ENCODE data around the gene KRTAP10-4. TPM values are rescaled to one million over a fixed set of nuclear protein-coding genes. Genes with fewer than 3 reads are reported as not detected.
"Not testable (repeated sequence)": the region's sequence is repeated elsewhere in the genome, so short reads cannot be mapped to it uniquely, and the experiment has no call there.

The KRTAP10-4 gene, protein sequence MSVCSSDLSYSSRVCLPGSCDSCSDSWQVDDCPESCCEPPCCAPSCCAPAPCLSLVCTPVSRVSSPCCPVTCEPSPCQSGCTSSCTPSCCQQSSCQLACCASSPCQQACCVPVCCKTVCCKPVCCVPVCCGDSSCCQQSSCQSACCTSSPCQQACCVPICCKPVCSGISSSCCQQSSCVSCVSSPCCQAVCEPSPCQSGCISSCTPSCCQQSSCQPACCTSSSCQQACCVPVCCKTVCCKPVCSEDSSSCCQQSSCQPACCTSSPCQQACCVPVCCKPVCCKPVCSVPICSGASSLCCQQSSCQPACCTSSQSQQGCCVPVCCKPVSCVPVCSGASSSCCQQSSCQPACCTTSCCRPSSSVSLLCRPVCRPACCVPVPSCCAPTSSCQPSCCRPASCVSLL
- total RNA-seq: not detected

DNA sequence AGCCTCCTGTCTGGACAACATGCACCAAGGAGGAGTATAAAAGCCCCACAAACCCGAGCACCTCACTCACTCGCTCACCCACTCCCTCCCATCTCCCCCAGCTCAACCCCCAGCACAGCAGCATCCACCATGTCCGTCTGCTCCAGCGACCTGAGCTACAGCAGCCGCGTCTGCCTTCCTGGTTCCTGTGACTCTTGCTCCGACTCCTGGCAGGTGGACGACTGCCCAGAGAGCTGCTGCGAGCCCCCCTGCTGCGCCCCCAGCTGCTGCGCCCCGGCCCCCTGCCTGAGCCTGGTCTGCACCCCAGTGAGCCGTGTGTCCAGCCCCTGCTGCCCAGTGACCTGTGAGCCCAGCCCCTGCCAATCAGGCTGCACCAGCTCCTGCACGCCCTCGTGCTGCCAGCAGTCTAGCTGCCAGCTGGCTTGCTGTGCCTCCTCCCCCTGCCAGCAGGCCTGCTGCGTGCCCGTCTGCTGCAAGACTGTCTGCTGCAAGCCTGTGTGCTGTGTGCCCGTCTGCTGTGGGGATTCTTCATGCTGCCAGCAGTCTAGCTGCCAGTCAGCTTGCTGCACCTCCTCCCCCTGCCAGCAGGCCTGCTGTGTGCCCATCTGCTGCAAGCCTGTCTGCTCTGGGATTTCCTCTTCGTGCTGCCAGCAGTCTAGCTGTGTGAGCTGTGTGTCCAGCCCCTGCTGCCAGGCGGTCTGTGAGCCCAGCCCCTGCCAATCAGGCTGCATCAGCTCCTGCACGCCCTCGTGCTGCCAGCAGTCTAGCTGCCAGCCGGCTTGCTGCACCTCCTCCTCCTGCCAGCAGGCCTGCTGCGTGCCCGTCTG lies at the start of gene KRTAP10-4:
TSS of gene KRTAP10-4 (plus strand) at position 100 of the 827 bp plus-strand sequence. CDS start at position 130, 30 bp downstream.
- not testable (repeated sequence) for DNase-seq

DNA sequence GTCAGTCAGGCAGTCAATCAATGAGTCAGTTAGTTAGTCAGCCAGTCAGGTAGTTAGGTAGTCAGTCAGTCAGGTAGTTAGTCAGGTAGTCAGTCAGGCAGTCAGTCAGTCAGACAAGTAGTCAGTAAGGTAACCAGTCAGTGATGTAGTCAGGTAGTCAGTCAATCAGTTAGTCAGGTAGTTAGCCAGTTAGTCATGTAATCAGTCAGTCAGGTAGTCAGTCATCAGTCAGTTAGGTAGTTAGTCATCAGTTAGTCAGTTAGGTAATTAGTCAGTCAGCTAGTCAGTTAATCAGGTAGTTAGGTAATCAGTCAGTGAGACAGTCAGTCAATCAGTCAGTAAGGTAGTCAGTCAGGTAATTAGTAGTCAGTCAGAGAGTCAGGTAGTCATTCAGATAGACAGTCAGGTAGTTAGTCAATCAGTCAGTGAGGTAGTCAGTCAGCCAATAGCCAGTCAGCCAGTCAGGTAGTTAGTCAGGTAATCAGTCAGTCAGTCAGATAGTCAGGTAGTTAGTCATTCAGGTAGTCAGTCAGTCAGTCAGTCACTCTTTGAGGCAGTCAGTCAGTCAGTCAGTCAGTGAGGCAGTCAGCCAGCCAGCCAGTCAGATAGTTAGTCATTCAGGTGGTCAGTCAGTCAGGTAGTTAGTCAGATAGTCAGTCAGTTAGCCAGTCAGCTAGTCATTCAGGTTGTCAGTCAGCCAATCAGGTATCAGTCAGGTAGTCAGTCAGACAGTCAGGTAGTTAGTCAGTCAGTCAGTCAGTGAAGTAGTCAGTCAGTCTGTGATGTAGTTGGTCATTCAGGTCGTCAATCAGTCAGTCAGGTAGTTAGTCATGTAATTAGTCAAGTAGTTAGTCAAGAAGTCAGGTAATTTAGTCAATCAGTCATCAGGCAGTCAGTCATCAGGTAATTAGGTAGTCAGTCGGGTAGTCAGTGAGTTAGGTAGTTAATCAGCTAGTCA lies 48.8 kb upstream of the KRTAP10-4 start:
- no peak for DNase-seq

DNA sequence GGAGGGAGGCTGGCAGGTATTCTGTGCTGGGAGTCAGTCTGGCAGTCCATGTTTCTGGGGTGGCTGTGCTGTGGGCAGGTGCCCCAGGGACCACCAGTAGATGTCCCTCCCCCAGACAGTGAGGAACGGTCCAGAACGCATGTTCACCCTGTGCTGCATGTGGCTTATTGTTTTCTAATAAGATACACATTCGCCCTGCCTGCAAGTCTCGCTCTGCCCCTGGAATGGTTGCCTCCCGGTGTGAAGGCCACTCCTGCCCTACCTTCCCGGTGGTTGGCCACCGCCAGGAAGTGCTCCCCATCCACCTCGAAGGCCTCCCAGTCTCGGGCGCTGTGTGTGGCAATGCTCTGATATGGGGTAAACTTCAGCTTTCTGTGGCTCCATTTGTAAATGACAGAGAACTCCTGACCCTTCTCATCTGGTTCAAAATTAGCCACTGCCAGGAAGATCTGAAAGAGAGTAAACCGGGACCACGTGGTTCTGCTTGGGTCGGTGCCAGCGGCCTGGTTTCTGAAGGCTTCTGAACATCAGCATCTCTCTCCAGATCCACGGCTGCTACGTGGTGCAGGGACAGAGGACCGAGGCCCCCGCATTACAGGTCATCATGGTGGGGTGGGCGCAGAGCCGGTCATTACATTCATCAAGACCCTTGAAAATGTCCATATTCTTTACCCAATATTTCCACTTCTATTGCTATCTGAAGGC lies 48.0 kb upstream of the KRTAP10-4 start:
- no peak for DNase-seq

DNA sequence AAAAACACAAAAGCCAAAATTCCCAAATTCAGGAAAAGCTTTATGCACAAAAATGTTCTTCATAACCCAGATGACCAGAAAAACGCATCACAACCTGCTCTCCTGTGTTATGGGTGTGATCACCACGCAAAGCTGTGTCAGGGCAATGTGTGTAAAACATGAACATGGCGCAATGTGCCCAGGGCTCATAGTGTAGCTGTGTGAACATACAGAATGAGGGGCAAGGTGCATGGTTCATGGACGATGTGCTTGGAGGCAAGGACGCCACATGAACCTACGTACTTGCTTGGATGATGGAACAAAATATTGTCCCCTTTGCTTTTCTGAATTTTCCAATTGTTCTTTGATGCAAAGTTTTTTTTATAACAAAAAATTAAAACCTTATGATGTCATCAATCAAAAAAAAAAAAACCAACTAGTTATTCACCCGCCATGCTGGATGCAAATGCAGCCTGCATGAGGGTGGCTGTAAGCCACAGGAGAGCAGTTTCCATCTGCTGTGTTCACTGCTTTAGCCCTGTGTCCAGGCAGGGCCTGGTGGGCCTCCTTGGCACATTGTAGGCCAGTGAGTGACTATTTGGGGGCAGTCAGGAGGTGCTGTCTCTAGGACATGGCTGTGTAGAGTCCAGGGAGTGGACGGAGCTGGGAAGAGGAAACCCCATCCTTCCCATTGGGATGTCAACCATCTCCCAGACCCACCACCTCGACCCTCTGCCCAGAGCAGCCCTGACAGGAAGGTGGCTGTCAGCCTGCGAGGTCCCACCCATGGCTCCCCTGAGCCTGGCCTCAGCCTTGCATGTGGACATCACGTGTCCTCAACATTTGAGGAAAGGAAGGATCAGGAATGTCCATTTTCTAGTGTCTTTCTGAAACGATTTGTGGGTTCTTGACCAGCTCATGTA lies 47.2 kb upstream of the KRTAP10-4 start:
- no peak for DNase-seq

DNA sequence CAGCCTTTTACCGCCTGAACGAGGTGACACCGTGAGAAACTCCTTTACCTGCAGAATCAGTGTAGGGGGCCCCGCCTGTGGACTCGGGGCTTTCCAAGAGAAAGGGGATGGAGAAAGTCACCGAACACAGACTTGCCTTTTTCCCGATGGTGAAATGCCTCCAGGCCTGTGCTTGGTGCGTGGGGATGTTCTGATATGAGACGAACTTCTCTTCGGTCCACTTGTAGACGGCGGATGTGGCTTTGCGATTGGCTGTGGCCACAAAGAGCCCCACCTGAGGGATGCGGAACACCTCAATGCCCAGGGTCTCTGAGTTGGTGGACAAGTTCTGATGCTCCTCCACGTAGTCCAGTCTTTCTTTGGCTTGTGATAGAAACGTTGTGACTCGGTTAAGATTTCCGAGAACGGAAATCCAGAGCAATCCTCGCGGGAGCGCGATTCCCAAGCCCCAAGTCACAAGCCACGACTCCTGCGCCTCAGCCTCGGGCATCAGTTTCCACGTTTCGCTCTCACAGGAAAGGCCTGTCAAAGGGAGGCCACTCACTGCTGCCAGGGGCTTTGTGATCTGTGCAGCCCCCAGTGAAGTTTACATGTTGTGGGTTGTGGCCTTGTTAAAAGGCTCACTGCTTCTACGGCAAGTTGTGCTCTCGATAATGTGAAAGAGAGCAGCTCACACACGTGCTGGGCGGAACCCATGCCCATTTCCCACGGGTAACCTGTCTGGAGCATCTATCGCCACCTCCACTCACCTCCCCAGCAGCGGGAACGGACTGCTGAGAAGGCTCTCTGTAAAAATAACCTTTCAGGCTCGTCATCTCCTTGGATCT lies 46.2 kb upstream of the KRTAP10-4 start:
- no peak for DNase-seq

DNA sequence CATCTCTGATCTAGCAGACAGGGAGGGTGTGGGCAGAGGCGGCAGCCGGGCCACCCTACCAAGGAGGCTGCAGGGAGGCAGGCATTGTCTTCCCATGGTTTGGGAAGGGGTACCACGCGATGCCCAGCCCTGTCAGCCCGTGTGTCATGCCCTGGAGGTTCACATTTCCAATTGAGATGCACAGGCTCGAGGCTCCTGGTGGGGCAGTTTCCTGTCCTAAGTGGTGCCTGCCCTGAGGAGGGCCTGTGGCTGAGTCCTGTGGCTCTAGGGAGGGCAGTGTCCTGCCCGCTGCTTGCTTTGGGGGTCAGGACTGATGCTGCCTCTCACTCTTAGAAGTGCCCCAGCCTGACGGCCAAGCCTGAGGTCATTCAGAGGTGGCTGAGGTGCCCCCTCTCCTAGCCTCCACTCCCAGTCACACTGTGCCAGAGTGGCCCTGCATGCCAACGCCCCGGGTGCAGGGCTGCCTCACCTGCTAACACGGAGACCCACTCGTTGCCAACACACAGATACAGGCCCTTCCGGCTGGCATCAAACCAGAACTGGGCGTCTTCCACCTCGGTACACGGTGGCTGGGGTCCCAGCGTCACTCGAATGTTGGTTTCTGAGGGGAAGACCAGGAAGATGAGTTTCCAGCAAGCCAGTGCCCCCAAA lies 45.4 kb upstream of the KRTAP10-4 start:
- no peak for DNase-seq

DNA sequence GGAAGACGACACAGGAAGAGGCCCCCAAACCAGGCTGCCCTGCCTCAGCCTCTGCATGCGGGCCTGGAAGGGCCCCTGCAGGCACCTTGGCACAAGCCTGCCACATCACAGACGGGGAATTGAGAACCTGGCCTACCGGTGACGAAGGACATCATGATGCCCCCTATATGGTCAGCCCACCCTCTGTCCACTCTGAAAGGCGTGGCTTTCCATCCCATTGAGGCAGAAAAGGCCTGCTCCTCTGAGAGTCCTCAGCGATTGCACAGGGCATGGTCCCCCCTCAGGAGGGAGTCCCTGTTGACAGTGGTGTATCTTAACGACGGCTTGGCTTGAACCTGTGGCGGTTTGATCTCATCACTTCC lies 44.9 kb upstream of the KRTAP10-4 start:
- DNase-seq: no peak

DNA sequence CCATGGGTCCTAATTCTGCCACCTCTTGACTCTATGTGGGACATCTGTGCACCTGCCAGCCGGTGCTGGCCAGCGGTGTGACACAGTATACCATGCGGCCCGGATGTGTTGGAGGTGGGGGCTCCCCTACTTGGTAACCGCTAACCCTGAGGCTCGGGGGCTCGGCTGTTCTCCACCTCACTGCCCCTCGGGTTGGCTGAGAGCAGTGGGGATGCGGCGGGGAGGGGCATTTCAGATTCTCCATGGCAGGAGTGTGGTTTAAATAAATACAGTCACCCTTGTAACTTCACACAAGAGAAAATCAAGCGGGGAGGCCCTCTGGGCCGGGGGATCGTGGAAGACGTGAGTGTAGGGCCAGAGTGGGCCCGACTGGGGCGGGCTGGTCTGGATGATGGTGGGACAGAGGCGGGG lies 44.5 kb upstream of the KRTAP10-4 start:
- DNase-seq: no peak

DNA sequence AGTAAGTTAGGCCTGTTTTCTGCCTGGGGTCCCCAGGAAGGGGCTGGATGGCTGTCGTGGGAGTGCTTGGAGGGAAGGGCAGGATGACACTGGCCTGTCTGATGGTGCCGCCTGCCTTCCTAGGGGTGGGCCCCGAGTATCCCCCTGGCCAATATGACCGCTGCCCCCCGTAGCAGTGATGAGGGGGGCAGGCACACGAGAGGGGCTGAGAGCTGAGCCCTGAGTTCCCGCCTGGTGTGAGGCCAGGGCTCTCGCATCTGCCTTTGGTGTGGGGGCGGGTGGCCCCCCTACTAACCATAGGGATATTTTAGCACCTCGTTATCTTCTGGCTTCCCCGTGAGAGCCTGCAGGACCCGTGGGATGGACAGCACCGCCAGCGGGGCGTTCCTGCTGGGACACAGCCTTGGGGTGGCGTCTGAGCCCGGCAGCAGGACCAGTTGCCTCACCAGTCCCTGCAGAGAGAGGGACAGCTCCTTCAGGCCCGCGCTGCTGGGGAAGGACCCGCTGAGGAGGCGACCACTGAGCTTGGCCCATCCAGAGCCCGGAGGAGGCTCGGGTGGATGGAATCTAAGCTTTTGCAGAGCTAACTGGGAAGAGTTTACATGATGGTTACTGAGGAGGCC lies 43.9 kb upstream of the KRTAP10-4 start:
- no peak for DNase-seq

DNA sequence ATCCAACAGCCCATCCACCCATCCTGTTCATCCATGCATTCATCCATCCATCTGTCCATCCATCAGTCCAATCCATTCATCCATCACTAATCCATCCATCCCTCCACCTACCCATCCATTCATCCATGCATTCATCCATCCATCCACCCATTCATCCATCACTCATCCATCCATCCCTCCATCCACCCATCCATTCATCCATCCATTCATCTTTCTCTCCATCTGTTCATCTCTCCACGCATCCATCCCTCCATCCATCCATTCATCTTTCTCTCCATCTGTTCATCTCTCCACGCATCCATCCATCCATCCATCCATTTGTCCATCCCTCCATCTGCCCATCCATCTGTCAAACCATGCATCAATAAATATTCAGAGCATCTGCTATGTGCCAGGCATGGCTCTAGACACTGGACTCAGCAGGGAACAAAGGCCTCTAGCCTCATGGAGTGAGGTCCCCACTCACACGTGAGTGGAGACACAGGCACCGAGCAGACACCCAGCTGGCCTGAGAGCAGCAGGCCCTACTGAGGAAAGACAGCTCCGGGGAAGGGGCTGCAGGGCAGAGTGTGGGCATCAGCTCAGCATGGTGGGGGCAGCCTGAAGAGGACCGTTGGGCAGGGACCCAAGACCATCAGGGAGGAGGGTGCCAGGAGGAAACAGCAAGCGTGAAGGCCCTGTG lies 43.2 kb upstream of the KRTAP10-4 start:
- DNase-seq: no peak

DNA sequence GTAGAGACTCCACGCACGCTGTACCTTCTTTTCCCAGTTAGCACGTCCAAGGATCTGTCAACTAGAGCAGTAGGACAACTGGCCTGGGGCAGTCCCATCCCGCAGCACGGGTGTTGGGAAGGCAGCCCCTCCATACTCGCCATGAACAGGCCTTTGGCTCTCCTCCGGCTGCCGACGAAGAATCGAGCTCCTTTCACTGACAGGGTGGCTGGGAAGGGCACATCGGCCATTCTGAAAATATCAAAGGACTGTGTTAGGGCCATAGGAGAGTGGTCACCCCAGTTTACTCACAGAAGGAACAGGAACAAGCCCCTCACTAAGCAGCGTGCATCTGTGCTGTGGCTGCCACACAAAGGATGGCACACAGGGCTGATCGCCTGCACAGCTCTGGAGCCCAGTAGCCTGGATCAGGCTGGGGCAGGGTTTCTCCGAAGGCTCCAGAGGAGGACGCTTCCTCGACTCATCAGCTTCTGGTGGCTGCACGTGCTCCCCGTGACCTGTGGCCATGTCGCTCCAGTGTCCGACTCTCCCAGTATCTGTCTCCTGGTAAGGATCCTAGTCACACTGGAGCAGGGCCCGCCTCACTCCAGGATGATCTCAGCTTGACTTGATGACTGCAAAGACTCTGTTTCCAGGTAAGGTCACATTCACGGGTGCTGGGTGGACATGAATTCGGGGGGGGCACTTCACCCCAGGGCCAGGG lies 42.5 kb upstream of the KRTAP10-4 start:
- no peak for DNase-seq

DNA sequence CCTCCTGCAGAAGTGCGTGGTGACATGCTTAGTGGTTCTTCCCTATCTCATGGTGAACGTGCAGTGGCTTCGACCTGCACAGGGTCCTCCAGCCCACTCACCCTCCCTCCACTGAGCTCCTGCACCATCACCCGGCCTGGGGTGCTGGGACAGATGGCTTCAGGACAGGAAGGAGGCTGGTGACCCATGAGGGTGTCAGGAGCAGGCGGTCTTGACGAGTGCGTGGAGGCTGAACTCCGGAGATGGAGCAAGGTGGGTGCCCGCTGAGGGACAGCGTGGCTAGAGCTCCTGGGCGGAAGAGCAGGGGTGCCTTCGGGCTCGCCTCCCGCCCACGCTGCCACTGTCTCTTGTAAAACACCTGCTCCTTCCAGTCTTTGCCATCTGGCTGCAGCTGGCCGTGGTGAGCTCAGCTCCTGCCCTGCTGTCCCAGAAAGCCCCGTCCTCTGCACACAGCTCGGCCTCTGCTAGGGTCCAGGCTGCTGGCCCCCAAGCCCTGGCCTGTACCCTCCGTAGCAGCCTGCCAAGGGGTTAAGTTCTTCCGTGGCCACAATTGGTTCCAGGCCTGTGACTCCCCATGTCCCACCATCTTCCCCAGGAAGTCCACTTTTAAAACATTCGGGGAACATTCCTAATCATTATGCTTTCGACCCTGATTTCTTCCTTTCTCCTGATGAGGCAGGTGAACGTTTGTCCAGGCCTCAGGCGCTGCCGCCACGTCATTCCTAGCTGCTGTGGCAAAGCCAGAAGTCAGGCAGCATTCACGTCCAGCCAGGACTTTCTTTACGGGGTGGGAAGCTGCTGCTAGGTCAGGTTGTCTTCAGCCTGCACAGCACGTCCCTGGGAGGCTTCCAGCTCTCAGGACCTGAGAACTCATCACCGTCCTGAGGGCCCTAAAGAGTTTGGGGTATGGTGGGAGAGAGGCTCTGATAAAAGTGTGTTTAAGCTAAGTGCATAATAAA lies 41.6 kb upstream of the KRTAP10-4 start:
- DNase-seq: no peak

DNA sequence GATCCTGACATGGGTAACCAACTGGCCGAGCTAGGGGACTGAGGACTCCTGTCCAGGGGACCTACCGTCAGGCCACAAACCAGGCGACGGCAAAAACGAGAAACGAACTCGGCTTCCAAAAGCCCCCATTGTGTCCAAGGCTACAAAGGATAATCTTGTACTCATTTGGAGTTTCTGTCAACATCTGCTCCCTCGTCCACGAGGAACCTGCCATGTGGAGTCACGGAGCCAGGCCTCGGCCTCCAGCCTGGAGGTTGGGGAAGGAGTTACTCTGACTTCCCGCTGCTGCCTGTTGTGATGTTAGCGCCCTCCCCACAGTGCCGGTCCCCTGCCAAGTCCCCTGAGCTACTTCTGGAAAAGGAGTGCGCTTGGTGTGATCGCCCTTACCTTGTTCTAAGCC lies 40.8 kb upstream of the KRTAP10-4 start:
- no peak for DNase-seq

DNA sequence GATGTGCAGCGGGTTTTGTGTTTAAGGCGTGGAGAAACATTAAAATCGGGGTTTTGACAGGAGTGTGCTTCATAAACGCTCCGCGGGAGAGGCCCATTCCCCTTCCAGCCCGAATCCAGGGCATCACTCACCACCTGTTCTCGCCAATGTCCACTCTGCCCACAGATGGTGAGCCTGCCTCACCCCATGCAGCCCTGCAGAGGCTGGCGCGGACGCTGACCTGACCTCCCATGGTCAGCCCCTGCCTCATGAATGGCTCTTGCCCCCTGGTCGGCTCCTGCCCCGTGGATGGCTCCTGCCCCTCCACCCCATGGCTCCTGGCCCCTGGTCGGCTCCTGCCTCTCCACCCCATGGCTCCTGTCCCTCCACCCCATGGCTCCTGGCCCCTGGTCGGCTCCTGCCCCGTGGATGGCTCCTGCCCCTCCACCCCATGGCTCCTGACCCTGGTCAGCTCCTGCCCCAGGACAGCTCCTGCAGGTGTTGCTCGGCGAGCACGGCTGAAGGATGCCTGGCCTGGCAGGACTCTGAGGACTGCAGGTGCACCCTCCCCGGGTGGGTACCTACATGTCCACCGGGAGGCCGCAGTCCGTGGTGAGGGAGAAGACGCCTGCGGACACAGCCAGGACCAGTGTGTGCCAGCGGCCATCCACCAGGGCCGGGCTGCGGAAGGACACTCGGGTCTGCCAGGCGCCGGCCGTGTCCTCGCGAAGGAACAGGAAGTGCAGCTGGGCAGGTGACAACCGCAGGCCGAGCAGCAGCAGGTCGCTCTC lies 40.2 kb upstream of the KRTAP10-4 start:
- DNase-seq: no peak

DNA sequence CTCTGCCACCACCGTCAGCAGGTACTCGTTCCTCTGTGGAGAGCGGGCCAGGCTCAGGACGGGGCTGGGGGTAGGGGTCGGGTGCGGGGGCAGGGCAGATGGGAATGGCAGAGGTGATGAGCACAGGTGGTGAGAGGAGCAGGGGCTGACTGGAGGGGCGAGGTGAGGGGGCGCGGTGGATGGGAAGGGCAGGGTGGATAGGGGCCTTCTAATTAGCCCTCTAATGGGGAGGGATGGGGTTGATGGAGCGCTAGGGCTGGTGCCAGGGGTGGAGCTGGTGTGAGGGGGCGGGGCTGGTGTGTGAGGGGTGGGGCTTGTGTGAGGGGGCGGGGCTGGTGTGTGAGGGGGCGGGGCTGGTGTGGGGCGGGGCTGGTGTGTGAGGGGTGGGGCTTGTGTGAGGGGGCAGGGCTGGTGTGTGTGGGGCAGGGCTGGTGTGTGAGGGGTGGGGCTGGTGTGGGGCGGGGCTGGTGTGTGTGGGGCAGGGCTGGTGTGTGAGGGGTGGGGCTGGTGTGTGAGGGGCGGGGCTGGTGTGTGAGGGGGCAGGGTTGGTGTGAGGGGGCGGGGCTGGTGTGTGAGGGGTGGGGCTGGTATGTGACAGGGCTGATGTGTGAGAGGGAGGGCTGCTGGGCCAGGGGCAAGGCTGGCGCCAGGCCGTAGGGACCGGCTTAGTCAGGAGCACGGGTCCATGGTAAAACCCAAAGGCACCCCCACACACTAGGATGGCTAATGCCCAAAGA lies 39.5 kb upstream of the KRTAP10-4 start:
- DNase-seq: no peak

Measured in occipital lobe (tissue), 2 donors.